ENCODE measurements around the gene CD247. TPM values are rescaled to one million over a fixed set of nuclear protein-coding genes. Genes with fewer than 3 reads are reported as not detected.

CD247 gene
- total and polyA plus RNA-seq, 2 experiments from 2014 or later, result not detected

DNA sequence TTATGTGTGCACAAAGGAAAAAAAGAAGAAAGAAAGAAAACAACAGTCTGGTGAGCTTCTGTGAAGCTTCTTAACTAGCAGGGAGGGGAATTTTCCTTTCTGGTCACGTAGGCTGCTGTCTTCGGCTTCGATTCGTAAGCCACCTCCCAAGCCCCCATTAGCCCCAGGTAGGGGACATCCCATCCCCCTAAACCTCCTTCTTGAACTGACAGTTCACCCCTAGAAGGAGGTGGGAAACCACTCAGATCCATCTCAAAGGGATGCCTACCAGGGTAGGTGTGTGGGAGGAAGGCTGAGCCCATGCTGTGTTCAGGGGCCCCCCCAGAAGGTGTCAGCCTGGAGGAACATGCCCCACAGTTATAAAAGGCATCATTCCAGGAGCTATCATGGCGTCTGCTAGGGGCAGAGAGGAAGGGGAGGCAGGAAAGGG, 25.8 kb downstream of the CD247 start:
- Histone ChIP-seq H3K27ac (no peak overlapping the region), H3K79me2 (no peaks in the 10 kb centered on the region), H3K36me3 (replicated peaks; ENCODE audit: insufficient read depth, low read depth) (no peaks in the 10 kb centered on the region), H3K4me2 (no peak overlapping the region), H3K27me3 (peaks cover 8% of the 10 kb centered on the region), H3K9me3 (ENCODE audit: low read depth) (no peaks in the 10 kb centered on the region), H3K9me2 (replicated peaks; ENCODE audit: insufficient read depth) (no peaks in the 10 kb centered on the region), H2AFZ (no peak overlapping the region), H3K4me1 (ENCODE audit: insufficient read depth) (no peaks in the 10 kb centered on the region), H4K20me1 (ENCODE audit: insufficient read depth, poor library complexity, severe bottlenecking) (no peaks in the 10 kb centered on the region), H3K4me3 (no peak overlapping the region)
- TF ChIP-seq EZH2phosphoT487 (IDR thresholded peaks at IDR 0.05; ENCODE audit: low read depth, severe bottlenecking, unreplicated experiment), result no peak
- TF ChIP-seq, protein P1, sequence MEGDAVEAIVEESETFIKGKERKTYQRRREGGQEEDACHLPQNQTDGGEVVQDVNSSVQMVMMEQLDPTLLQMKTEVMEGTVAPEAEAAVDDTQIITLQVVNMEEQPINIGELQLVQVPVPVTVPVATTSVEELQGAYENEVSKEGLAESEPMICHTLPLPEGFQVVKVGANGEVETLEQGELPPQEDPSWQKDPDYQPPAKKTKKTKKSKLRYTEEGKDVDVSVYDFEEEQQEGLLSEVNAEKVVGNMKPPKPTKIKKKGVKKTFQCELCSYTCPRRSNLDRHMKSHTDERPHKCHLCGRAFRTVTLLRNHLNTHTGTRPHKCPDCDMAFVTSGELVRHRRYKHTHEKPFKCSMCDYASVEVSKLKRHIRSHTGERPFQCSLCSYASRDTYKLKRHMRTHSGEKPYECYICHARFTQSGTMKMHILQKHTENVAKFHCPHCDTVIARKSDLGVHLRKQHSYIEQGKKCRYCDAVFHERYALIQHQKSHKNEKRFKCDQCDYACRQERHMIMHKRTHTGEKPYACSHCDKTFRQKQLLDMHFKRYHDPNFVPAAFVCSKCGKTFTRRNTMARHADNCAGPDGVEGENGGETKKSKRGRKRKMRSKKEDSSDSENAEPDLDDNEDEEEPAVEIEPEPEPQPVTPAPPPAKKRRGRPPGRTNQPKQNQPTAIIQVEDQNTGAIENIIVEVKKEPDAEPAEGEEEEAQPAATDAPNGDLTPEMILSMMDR (IDR thresholded peaks at IDR 0.05; ENCODE audit: poor library complexity), result no peak
- no peak for TF ChIP-seq EZH2 (IDR thresholded peaks at IDR 0.05; ENCODE audit: borderline replicate concordance)
- DNase-seq (ENCODE audit: low spot score), result no peak
- WGBS (ENCODE audit: low lambda C conversion rate, missing lambda C conversion rate), result 48% methylated on average over 5 of the region's 5 CpGs

DNA sequence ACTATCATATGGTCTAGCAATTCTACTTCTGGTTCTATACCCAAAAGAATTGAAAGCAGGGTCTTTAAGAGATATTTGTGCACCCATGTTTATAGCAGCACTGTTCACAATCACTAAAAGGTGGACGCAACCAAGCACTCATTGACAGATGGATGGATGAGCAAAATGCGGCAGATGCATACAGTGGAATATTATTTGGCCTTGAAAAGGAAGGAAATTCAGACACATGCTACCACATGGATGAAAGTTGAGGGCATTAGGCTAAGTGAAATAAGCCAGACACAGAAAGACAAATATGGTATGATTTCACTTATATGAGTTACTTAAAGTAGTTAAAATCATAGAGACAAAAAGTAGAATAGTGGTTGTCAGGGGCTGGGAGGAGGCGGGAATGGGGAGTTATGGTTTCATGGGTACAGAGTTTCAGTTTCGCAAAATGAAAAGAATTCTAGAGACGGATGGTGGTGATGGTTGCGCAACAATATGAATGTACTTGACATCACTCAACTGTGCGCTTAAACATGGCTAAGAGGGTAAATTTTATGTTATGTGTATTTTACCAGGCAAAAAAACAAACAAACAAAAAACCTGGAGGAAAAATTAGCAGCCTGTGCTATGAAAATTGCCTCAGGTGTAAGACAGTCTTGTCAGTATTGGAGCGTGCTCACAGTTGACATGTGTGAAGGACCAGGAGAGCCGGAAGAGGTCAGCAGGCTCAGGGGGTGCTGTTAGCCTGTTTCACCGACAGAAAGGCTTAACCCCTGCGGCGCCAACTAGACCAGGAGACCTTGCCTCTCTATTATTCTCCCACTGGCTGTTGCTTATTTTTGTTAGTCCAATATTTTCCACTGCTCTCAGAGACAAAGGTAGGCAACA, 26.5 kb downstream of the CD247 start:
- no peaks in the 10 kb centered on the region for H3K4me1 ChIP-seq (ENCODE audit: insufficient read depth)
- H3K9me2 ChIP-seq (replicated peaks; ENCODE audit: insufficient read depth), result no peaks in the 10 kb centered on the region
- H3K9me3 ChIP-seq (ENCODE audit: low read depth), result no peaks in the 10 kb centered on the region
- H3K4me2 ChIP-seq, result no peak overlapping the region
- TF ChIP-seq EZH2 (IDR thresholded peaks at IDR 0.05; ENCODE audit: borderline replicate concordance), result no peak
- TF ChIP-seq EZH2phosphoT487 (IDR thresholded peaks at IDR 0.05; ENCODE audit: low read depth, severe bottlenecking, unreplicated experiment), result no peak
- TF ChIP-seq, protein P1 (IDR thresholded peaks at IDR 0.05; ENCODE audit: poor library complexity), result no peak
- H3K79me2 ChIP-seq, result no peaks in the 10 kb centered on the region
- WGBS (ENCODE audit: low lambda C conversion rate, missing lambda C conversion rate), result 63% methylated on average over 12 of the region's 12 CpGs
- no peak overlapping the region for H2AFZ ChIP-seq
- H4K20me1 ChIP-seq (ENCODE audit: insufficient read depth, poor library complexity, severe bottlenecking), result no peaks in the 10 kb centered on the region
- H3K4me3 ChIP-seq, result no peak overlapping the region
- no peak for DNase-seq (ENCODE audit: low spot score)
- no peak overlapping the region for H3K27ac ChIP-seq
- peaks cover 8% of the 10 kb centered on the region for H3K27me3 ChIP-seq
- no peaks in the 10 kb centered on the region for H3K36me3 ChIP-seq (replicated peaks; ENCODE audit: insufficient read depth, low read depth)

DNA sequence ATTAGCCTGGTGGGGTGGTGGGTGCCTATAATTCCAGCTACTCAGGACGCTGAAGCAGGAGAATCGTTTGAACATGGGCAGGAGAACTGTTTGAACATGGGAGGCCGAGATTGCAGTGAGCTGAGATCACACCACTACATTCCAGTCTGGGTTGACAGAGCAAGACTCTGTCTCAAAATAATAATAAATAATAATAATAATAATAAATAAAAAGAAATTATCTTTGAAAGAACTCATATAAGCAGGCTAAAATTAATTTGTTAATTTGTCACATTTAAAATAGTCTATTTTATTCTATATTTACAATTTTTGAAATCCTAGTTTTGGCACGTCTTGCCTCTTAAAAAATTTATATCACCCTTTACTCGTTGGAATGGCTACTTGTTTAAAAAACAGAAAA, 27.6 kb downstream of the CD247 start:
- Histone ChIP-seq H3K79me2 (no peaks in the 10 kb centered on the region), H3K9me2 (replicated peaks; ENCODE audit: insufficient read depth) (no peaks in the 10 kb centered on the region), H3K36me3 (replicated peaks; ENCODE audit: insufficient read depth, low read depth) (no peaks in the 10 kb centered on the region), H3K4me2 (no peak overlapping the region), H2AFZ (no peak overlapping the region), H3K4me3 (no peak overlapping the region), H3K4me1 (ENCODE audit: insufficient read depth) (no peaks in the 10 kb centered on the region), H3K27ac (no peak overlapping the region), H4K20me1 (ENCODE audit: insufficient read depth, poor library complexity, severe bottlenecking) (no peaks in the 10 kb centered on the region), H3K9me3 (ENCODE audit: low read depth) (no peaks in the 10 kb centered on the region), H3K27me3 (peaks cover 2% of the 10 kb centered on the region)
- 84% methylated on average over 5 of the region's 5 CpGs for WGBS (ENCODE audit: low lambda C conversion rate, missing lambda C conversion rate)
- TF ChIP-seq EZH2phosphoT487 (IDR thresholded peaks at IDR 0.05; ENCODE audit: low read depth, severe bottlenecking, unreplicated experiment) (no peak), EZH2 (IDR thresholded peaks at IDR 0.05; ENCODE audit: borderline replicate concordance) (no peak)
- TF ChIP-seq, protein P1 (IDR thresholded peaks at IDR 0.05; ENCODE audit: poor library complexity), result no peak
- DNase-seq (ENCODE audit: low spot score), result no peak
